OCI-LY1 (cell line): Measurements from ENCODE around the gene FNDC11.

Experiments used
- H2AFZ ChIP-seq: fragments of 200-600 bp; sonication (generic), shearing (Covaris generic); 2 replicates; pipeline ENCODE4 v1.6.0; 2014; ENCODE audit warnings: antibody characterized with exemption, mild to moderate bottlenecking, low read length
- H3F3A ChIP-seq: fragments of 200-600 bp; sonication (generic), shearing (Covaris generic); 2 replicates; pipeline ENCODE4 v1.6.0; 2014; ENCODE audit warnings: mild to moderate bottlenecking, antibody characterized with exemption, low read length, moderate library complexity; ENCODE audit not compliant: insufficient read depth
- H3K27ac ChIP-seq: fragments of 200-600 bp; sonication (generic); 2 replicates; pipeline ENCODE4 v1.5.1; 2014; ENCODE audit warnings: low read length, mixed run types, mild to moderate bottlenecking, low read depth; ENCODE audit not compliant: poor library complexity, severe bottlenecking
- H3K27me3 ChIP-seq: fragments of 200-600 bp; sonication (generic); 2 replicates; pipeline ENCODE4 v1.6.0; 2014; ENCODE audit warnings: antibody characterized with exemption, mild to moderate bottlenecking, low read length, moderate library complexity; ENCODE audit not compliant: insufficient read depth
- H3K36me3 ChIP-seq: fragments of 200-600 bp; sonication (generic); 2 replicates; pipeline ENCODE4 v1.6.1; 2014; ENCODE audit warnings: mild to moderate bottlenecking, antibody characterized with exemption, low read length, moderate library complexity, mixed read lengths; ENCODE audit not compliant: insufficient read depth
- H3K4me1 ChIP-seq: fragments of 200-600 bp; sonication (generic); 2 replicates; pipeline ENCODE4 v1.5.1; 2014; ENCODE audit warnings: mild to moderate bottlenecking, low read length, moderate library complexity; ENCODE audit not compliant: insufficient read depth, severe bottlenecking
- H3K4me2 ChIP-seq: fragments of 200-600 bp; sonication (generic), shearing (Covaris generic); 2 replicates; pipeline ENCODE4 v1.6.1; 2014; ENCODE audit warnings: low read length
- H3K4me3 ChIP-seq: fragments of 200-600 bp; sonication (generic); 2 replicates; pipeline ENCODE4 v1.5.1; 2014; ENCODE audit warnings: low read length, low read depth, mild to moderate bottlenecking, mixed read lengths; ENCODE audit not compliant: poor library complexity, severe bottlenecking
- H3K79me2 ChIP-seq: fragments of 200-600 bp; shearing (Covaris generic); 2 replicates; pipeline ENCODE4 v1.6.1; 2016; ENCODE audit warnings: mixed run types, low read length, mixed read lengths; ENCODE audit not compliant: insufficient read depth
- H3K9ac ChIP-seq: fragments of 200-600 bp; sonication (generic), shearing (Covaris generic); 2 replicates; pipeline ENCODE4 v1.6.1; 2014; ENCODE audit warnings: mild to moderate bottlenecking, low read length, mixed read lengths
- H3K9me2 ChIP-seq: fragments of 200-600 bp; sonication (generic), shearing (Covaris generic); 2 replicates; pipeline ENCODE4 v1.6.1; 2014; ENCODE audit warnings: low read depth, mild to moderate bottlenecking, low read length, mixed read lengths
- H3K9me3 ChIP-seq: fragments of 200-600 bp; shearing (Covaris generic); 2 replicates; pipeline ENCODE4 v1.6.1; 2014; ENCODE audit warnings: low read length, mixed read lengths
- H4K20me1 ChIP-seq: fragments of 200-600 bp; sonication (generic), shearing (Covaris generic); 2 replicates; pipeline ENCODE4 v1.6.0; 2016; ENCODE audit warnings: mild to moderate bottlenecking, low read length; ENCODE audit not compliant: insufficient read depth
- CTCF ChIP-seq: fragments of 200-600 bp; sonication (generic), shearing (Covaris generic); IDR thresholded peaks from 2 replicates; pipeline ENCODE4 v1.5.1; 2017; ENCODE audit warnings: mild to moderate bottlenecking, antibody characterized with exemption, low read length, moderate library complexity, mixed read lengths
- EZH2 ChIP-seq: fragments of 200-600 bp; sonication (generic), shearing (Covaris generic); IDR thresholded peaks from 2 replicates; pipeline ENCODE4 v1.8.0; 2017; ENCODE audit warnings: borderline replicate concordance, mixed run types, mild to moderate bottlenecking, antibody characterized with exemption, low read length, moderate library complexity, mixed read lengths

FNDC11 gene

GRCh38 chr20:63560856-63561609 is 7.1 kb downstream of the FNDC11 start:
- H3K4me3 ChIP-seq = no peak overlapping the region
- no peaks in the 10 kb centered on the region for H3K9me2 ChIP-seq
- H2AFZ ChIP-seq = no peak overlapping the region
- no peaks in the 10 kb centered on the region for H3K79me2 ChIP-seq
- no peak overlapping the region for H3K4me2 ChIP-seq
- TF ChIP-seq CTCF (no peak), EZH2 (no peak)
- H3F3A ChIP-seq = no peaks in the 10 kb centered on the region
- 0 out of 2 replicates have a peak, but pooled peaks cover 6% of the 10 kb centered on the region for H3K27me3 ChIP-seq
- H3K27ac ChIP-seq = no peak overlapping the region
- H3K9me3 ChIP-seq = no peaks in the 10 kb centered on the region
- H3K4me1 ChIP-seq = no peaks in the 10 kb centered on the region
- H3K36me3 ChIP-seq = no peaks in the 10 kb centered on the region
- no peak overlapping the region for H3K9ac ChIP-seq
- no peaks in the 10 kb centered on the region for H4K20me1 ChIP-seq

DNA sequence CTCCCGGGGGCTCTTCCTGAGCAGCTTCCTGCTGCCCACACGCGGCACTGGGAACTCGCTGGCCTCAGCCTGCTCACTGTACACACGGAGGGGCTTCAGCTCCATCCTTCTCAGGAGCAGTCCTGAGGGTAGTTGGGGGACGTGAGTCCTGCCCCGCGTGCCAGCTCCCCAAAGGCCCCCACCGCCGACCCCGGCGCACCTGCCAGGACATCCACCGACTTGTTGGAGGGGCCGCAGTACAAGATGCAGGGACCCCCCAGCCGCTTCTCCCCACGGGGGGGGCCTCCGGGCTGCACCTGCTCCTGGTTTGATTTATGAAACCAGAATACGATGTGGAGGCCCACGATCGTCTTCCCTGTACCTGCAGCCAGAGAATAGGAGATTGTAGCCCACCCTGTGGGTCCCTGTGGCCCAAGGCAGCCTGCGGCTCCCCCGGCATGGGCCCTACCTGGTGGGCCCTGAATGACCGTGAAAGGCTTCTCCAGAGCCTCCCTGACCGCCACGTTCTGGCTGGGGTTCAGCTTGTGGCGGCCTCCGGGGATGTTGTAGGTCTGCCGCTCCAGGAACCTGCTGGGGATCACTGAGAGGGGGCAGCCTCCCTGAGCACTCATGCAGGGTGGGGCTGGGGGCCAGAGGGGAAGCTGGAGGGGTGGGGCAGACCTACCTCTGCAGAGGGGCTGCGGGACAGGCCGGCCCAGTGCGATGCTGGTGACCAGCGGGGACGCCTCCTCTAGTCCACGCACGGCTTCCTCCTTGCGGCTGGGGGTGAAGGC is 7.9 kb downstream of the FNDC11 start:
- H3K36me3 ChIP-seq = no peaks in the 10 kb centered on the region
- TF ChIP-seq CTCF (no peak), EZH2 (no peak)
- H3K4me3 ChIP-seq = no peak overlapping the region
- no peaks in the 10 kb centered on the region for H3F3A ChIP-seq
- H2AFZ ChIP-seq = no peak overlapping the region
- H3K9ac ChIP-seq = no peak overlapping the region
- no peak overlapping the region for H3K27ac ChIP-seq
- 0 out of 2 replicates have a peak, but pooled peaks cover 8% of the 10 kb centered on the region for H3K27me3 ChIP-seq
- H3K9me2 ChIP-seq = no peaks in the 10 kb centered on the region
- H3K4me1 ChIP-seq = no peaks in the 10 kb centered on the region
- H3K79me2 ChIP-seq = no peaks in the 10 kb centered on the region
- H3K4me2 ChIP-seq = no peak overlapping the region
- H3K9me3 ChIP-seq = no peaks in the 10 kb centered on the region
- H4K20me1 ChIP-seq = no peaks in the 10 kb centered on the region

GRCh38 chr20:63562461-63563224 is 8.7 kb downstream of the FNDC11 start:
- no peaks in the 10 kb centered on the region for H3K36me3 ChIP-seq
- H3K27ac ChIP-seq = no peak overlapping the region

More at GRCh38 chr20:63562461-63563224, 8.7 kb downstream of the FNDC11 start:
- Histone ChIP-seq H3K4me2 (no peak overlapping the region), H3K9me2 (no peaks in the 10 kb centered on the region), H3K4me3 (no peak overlapping the region), H3K27me3 (0 out of 2 replicates have a peak, but pooled peaks cover 10% of the 10 kb centered on the region), H3K79me2 (no peaks in the 10 kb centered on the region), H3K9me3 (no peaks in the 10 kb centered on the region), H4K20me1 (no peaks in the 10 kb centered on the region), H2AFZ (no peak overlapping the region), H3F3A (no peaks in the 10 kb centered on the region), H3K9ac (no peak overlapping the region), H3K4me1 (no peaks in the 10 kb centered on the region)
- no peak for TF ChIP-seq EZH2
- no peak for TF ChIP-seq CTCF
